ENCODE results near the gene NDUFA8.

The NDUFA8 gene

DNA sequence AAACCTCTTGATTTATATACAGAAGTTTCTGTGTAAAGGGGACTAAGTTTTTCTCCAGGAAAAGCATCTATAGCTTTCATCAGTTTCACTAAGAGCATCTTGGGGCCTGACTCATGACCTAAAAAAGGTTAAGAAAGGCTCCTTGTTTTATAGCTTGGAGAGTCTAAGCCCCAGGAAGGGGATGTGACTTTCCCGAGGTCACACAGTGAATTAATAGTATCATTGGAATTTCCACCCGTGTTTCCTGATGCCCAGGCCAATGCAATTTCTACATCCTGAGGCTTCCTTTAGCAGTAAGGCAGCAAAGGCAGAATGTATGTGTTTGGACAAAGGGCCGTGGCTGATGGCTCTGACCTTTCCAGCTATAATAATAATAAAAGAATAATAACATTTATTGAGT lies 8.8 kb upstream of the NDUFA8 start:
- Histone ChIP-seq H2BK120ac (ENCODE audit: insufficient read depth, low read length, poor library complexity) (no peak overlapping the region), H2BK5ac (ENCODE audit: low read depth, low read length, poor library complexity) (no peak overlapping the region), H3K79me1 (ENCODE audit: low read length) (no peaks in the 10 kb centered on the region), H4K91ac (ENCODE audit: low read depth, low read length) (no peak overlapping the region), H3K4me2 (ENCODE audit: low read length) (no peak overlapping the region), H3K79me2 (ENCODE audit: control insufficient read depth, insufficient read depth, low read length, poor library complexity) (no peaks in the 10 kb centered on the region), H3K14ac (ENCODE audit: low read length) (no peak overlapping the region), H4K8ac (ENCODE audit: low read depth, low read length) (no peak overlapping the region), H3K27me3 (ENCODE audit: insufficient read depth, low read length) (no peaks in the 10 kb centered on the region), H2AK5ac (ENCODE audit: low read length) (no peak overlapping the region), H3K23ac (ENCODE audit: low read length) (no peak overlapping the region), H2AFZ (ENCODE audit: insufficient read depth, low read length, poor library complexity) (no peak overlapping the region), H3K36me3 (ENCODE audit: control insufficient read depth in 1 of 2, insufficient read depth in 2 of 2, low read length in 2 of 2) (no peaks in the 10 kb centered on the region), H4K12ac (ENCODE audit: low read depth, low read length) (no peak overlapping the region), H3K4me3 (ENCODE audit: low read depth, low read length) (no peak overlapping the region), H3K27ac (ENCODE audit: low read depth, low read length) (no peak overlapping the region), H2BK12ac (ENCODE audit: low read length) (no peak overlapping the region), H3K9me3 (ENCODE audit: insufficient read depth, low read depth, low read length) (peaks cover 3% of the 10 kb centered on the region), H3K4ac (ENCODE audit: low read depth, low read length) (no peak overlapping the region), H3K4me1 (ENCODE audit: control insufficient read depth in 1 of 2, insufficient read depth in 2 of 2, low read length in 2 of 2) (no peaks in the 10 kb centered on the region), H3K18ac (ENCODE audit: low read length) (no peak overlapping the region), H3K9ac (ENCODE audit: low read length) (no peak overlapping the region)
- DNase-seq = no peak
- no CpG with 5 or more reads among the region's 3 CpGs for WGBS (ENCODE audit: extremely low coverage, insufficient coverage, insufficient read length)

DNA sequence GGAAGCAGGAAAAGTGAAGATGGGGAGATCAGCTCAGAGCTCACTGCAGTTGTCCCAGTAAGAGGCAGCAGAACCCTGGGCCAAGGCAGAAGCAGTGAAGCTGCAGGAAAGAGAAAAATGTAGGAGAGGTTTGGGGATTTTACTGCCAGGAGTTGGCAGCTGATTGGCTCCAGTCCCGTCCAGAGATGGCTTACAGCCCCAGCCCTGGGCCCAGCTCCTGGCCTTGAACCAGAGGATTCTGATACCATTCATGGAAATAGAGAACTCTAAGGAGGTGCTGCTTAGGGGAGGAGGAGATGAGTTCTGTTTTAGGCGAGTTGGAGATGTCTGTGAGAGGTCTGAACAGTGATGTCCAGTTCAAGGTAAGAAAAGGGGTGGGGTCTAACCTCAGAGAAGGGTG lies 4.7 kb upstream of the NDUFA8 start:
- Histone ChIP-seq H3K9me3 (ENCODE audit: insufficient read depth, low read depth, low read length) (peaks cover 3% of the 10 kb centered on the region), H3K4me2 (ENCODE audit: low read length) (no peak overlapping the region), H3K36me3 (ENCODE audit: control insufficient read depth in 1 of 2, insufficient read depth in 2 of 2, low read length in 2 of 2) (no peaks in the 10 kb centered on the region), H3K27ac (ENCODE audit: low read depth, low read length) (no peak overlapping the region), H3K27me3 (ENCODE audit: insufficient read depth, low read length) (no peaks in the 10 kb centered on the region), H2BK120ac (ENCODE audit: insufficient read depth, low read length, poor library complexity) (no peak overlapping the region), H3K18ac (ENCODE audit: low read length) (no peak overlapping the region), H2AFZ (ENCODE audit: insufficient read depth, low read length, poor library complexity) (no peak overlapping the region), H2AK5ac (ENCODE audit: low read length) (no peak overlapping the region), H4K8ac (ENCODE audit: low read depth, low read length) (no peak overlapping the region), H3K14ac (ENCODE audit: low read length) (no peak overlapping the region), H3K4ac (ENCODE audit: low read depth, low read length) (no peak overlapping the region), H3K79me2 (ENCODE audit: control insufficient read depth, insufficient read depth, low read length, poor library complexity) (peaks cover 3% of the 10 kb centered on the region), H4K91ac (ENCODE audit: low read depth, low read length) (no peak overlapping the region), H3K4me1 (ENCODE audit: control insufficient read depth in 1 of 2, insufficient read depth in 2 of 2, low read length in 2 of 2) (peaks cover 0 to 2% of the 10 kb centered on the region in 2 experiments), H3K79me1 (ENCODE audit: low read length) (peaks cover 3% of the 10 kb centered on the region), H3K4me3 (ENCODE audit: low read depth, low read length) (no peak overlapping the region), H3K23ac (ENCODE audit: low read length) (no peak overlapping the region), H4K12ac (ENCODE audit: low read depth, low read length) (no peak overlapping the region), H2BK12ac (ENCODE audit: low read length) (no peak overlapping the region), H3K9ac (ENCODE audit: low read length) (no peak overlapping the region), H2BK5ac (ENCODE audit: low read depth, low read length, poor library complexity) (no peak overlapping the region)
- DNase-seq = no peak
- no CpG with 5 or more reads among the region's 2 CpGs for WGBS (ENCODE audit: extremely low coverage, insufficient coverage, insufficient read length)

DNA sequence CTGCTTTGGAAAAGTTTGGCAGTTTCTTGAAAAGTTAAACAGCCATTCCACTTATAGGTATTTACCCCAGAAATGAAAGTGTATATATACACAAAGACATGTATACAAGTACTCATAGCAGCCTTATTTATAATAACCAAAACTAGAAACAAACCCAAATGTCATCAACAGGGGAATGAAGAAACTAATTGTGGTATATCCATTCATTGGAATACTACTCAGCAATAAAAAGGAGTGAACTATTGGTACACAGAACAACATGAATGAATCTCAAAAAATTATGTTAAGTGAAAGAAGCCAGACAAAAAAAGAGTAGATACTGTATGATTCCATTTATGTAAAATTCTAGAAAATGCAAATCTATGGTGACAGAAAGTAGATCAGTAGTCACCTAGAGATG lies 2.8 kb upstream of the NDUFA8 start:
- Histone ChIP-seq H3K79me1 (ENCODE audit: low read length) (peaks cover 4% of the 10 kb centered on the region), H3K36me3 (ENCODE audit: control insufficient read depth in 1 of 2, insufficient read depth in 2 of 2, low read length in 2 of 2) (no peaks in the 10 kb centered on the region)
- DNase-seq = no peak

DNA sequence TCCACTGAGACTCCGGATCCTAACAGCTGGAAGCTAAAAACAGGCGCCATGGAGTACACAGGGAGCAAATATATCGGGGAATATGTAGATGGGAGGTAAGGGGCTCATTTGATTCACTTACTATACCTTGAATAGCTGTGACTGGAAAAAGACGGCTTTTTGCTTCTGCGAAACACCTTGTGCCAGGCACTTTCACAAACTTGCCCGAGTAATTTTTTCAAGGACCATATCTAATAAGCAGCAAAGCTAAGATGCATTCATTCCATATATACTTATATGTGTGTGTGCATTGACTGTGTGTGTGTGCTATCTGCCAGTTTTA lies 307 bp upstream of the NDUFA8 start:
- Histone ChIP-seq H3K4ac (ENCODE audit: low read depth, low read length) (no peak overlapping the region), H2BK120ac (ENCODE audit: insufficient read depth, low read length, poor library complexity) (no peak overlapping the region), H3K9me3 (ENCODE audit: insufficient read depth, low read depth, low read length) (no peaks in the 10 kb centered on the region), H3K18ac (ENCODE audit: low read length) (no peak overlapping the region), H3K4me3 (ENCODE audit: low read depth, low read length) (no peak overlapping the region), H3K14ac (ENCODE audit: low read length) (no peak overlapping the region), H3K79me1 (ENCODE audit: low read length) (peaks cover 4% of the 10 kb centered on the region), H4K8ac (ENCODE audit: low read depth, low read length) (no peak overlapping the region), H3K4me1 (ENCODE audit: control insufficient read depth in 1 of 2, insufficient read depth in 2 of 2, low read length in 2 of 2) (peaks cover 0 to 4% of the 10 kb centered on the region in 2 experiments), H4K12ac (ENCODE audit: low read depth, low read length) (no peak overlapping the region), H2AK5ac (ENCODE audit: low read length) (no peak overlapping the region), H3K9ac (ENCODE audit: low read length) (no peak overlapping the region), H3K36me3 (ENCODE audit: control insufficient read depth in 1 of 2, insufficient read depth in 2 of 2, low read length in 2 of 2) (no peaks in the 10 kb centered on the region), H3K4me2 (ENCODE audit: low read length) (peak overlapping the region; percentile 52), H3K27me3 (ENCODE audit: insufficient read depth, low read length) (no peaks in the 10 kb centered on the region), H2AFZ (ENCODE audit: insufficient read depth, low read length, poor library complexity) (no peak overlapping the region), H4K91ac (ENCODE audit: low read depth, low read length) (no peak overlapping the region), H2BK5ac (ENCODE audit: low read depth, low read length, poor library complexity) (no peak overlapping the region), H3K27ac (ENCODE audit: low read depth, low read length) (no peak overlapping the region), H2BK12ac (ENCODE audit: low read length) (no peak overlapping the region), H3K79me2 (ENCODE audit: control insufficient read depth, insufficient read depth, low read length, poor library complexity) (peaks cover 5% of the 10 kb centered on the region), H3K23ac (ENCODE audit: low read length) (no peak overlapping the region)
- no peak for DNase-seq
- no CpG with 5 or more reads among the region's 6 CpGs for WGBS (ENCODE audit: extremely low coverage, insufficient coverage, insufficient read length)

More for the DNA sequence above, 2.8 kb upstream of the NDUFA8 start:
- Histone ChIP-seq H2AFZ (ENCODE audit: insufficient read depth, low read length, poor library complexity) (no peak overlapping the region), H2BK120ac (ENCODE audit: insufficient read depth, low read length, poor library complexity) (no peak overlapping the region), H2BK5ac (ENCODE audit: low read depth, low read length, poor library complexity) (no peak overlapping the region), H3K27me3 (ENCODE audit: insufficient read depth, low read length) (no peaks in the 10 kb centered on the region), H3K14ac (ENCODE audit: low read length) (no peak overlapping the region), H3K27ac (ENCODE audit: low read depth, low read length) (no peak overlapping the region), H4K12ac (ENCODE audit: low read depth, low read length) (no peak overlapping the region), H2BK12ac (ENCODE audit: low read length) (no peak overlapping the region), H4K91ac (ENCODE audit: low read depth, low read length) (no peak overlapping the region), H4K8ac (ENCODE audit: low read depth, low read length) (no peak overlapping the region), H3K79me2 (ENCODE audit: control insufficient read depth, insufficient read depth, low read length, poor library complexity) (peaks cover 5% of the 10 kb centered on the region), H2AK5ac (ENCODE audit: low read length) (no peak overlapping the region), H3K4me1 (ENCODE audit: control insufficient read depth in 1 of 2, insufficient read depth in 2 of 2, low read length in 2 of 2) (peaks cover 0 to 4% of the 10 kb centered on the region in 2 experiments), H3K23ac (ENCODE audit: low read length) (no peak overlapping the region), H3K9ac (ENCODE audit: low read length) (no peak overlapping the region), H3K18ac (ENCODE audit: low read length) (no peak overlapping the region), H3K4me3 (ENCODE audit: low read depth, low read length) (no peak overlapping the region), H3K9me3 (ENCODE audit: insufficient read depth, low read depth, low read length) (peaks cover 3% of the 10 kb centered on the region), H3K4me2 (ENCODE audit: low read length) (no peak overlapping the region), H3K4ac (ENCODE audit: low read depth, low read length) (no peak overlapping the region)

Measured in trophoblast cell (in vitro differentiated cells and primary cell).